Activated T-cell treated with anti-CD3 and anti-CD28 coated beads for 48 hours (primary cell): ENCODE results near the gene CXCL1.
"Not testable (repeated sequence)": the region's sequence is repeated elsewhere in the genome, so short reads cannot be mapped to it uniquely, and the experiment has no call there.

Experiments used
- DNase-seq: peaks from one replicate; pipeline ENCODE4 v3.0.0-alpha.2; 2020; ENCODE audit warnings: low read depth

The CXCL1 gene

GRCh38 chr4:73883306-73883705 lies 14.1 kb downstream of the CXCL1 start:
- no peak for DNase-seq

GRCh38 chr4:73885574-73886267 lies 16.5 kb downstream of the CXCL1 start:
- no peak for DNase-seq

- DNase-seq, result no peak
Measured at GRCh38 chr4:73891326-73891725, 22.1 kb downstream of the CXCL1 start.

GRCh38 chr4:73891739-73892405 lies 22.7 kb downstream of the CXCL1 start:
- DNase-seq, result no peak

GRCh38 chr4:73892966-73893365 lies 23.8 kb downstream of the CXCL1 start:
- no peak for DNase-seq

GRCh38 chr4:73894001-73894400 lies 24.8 kb downstream of the CXCL1 start:
- DNase-seq, result no peak

- no peak for DNase-seq
Measured at GRCh38 chr4:73895201-73896175, 26.3 kb downstream of the CXCL1 start.

GRCh38 chr4:73896416-73896815 lies 27.2 kb downstream of the CXCL1 start:
- DNase-seq, result no peak

- no peak for DNase-seq
Measured at GRCh38 chr4:73897380-73898136, 28.4 kb downstream of the CXCL1 start.

GRCh38 chr4:73899338-73899737 lies 30.1 kb downstream of the CXCL1 start:
- not testable (repeated sequence) for DNase-seq

- DNase-seq, result no peak
Measured at GRCh38 chr4:73901031-73901430, 31.8 kb downstream of the CXCL1 start.

GRCh38 chr4:73902038-73902637 lies 32.9 kb downstream of the CXCL1 start:
- DNase-seq, result no peak

- no peak for DNase-seq
Measured at GRCh38 chr4:73902817-73903547, 33.8 kb downstream of the CXCL1 start.

GRCh38 chr4:73904491-73904890 lies 35.3 kb downstream of the CXCL1 start:
- no peak for DNase-seq

GRCh38 chr4:73908965-73909364 lies 39.8 kb downstream of the CXCL1 start:
- DNase-seq, result no peak

GRCh38 chr4:73911746-73912145 lies 42.6 kb downstream of the CXCL1 start:
- no peak for DNase-seq

- DNase-seq, result no peak
Measured at GRCh38 chr4:73912191-73912590, 43.0 kb downstream of the CXCL1 start.

GRCh38 chr4:73914071-73914470 lies 44.9 kb downstream of the CXCL1 start:
- DNase-seq, result no peak

- DNase-seq, result no peak
Measured at GRCh38 chr4:73916172-73916925, 47.2 kb downstream of the CXCL1 start.

GRCh38 chr4:73917081-73917501 lies 47.9 kb downstream of the CXCL1 start:
- DNase-seq, result no peak
